Erythroblast (primary cell): ENCODE measurements around the gene GNG7.

Experiments
- GATA1 ChIP-seq: IDR thresholded peaks from 2 replicates; pipeline ENCODE4 v1.6.1; 2011; ENCODE audit warnings: low read depth, mild to moderate bottlenecking, control low read depth, low read length, moderate library complexity
- POLR2A ChIP-seq: IDR thresholded peaks from 2 replicates; pipeline ENCODE4 v1.6.1; 2011; ENCODE audit warnings: mild to moderate bottlenecking, low read length

DNA sequence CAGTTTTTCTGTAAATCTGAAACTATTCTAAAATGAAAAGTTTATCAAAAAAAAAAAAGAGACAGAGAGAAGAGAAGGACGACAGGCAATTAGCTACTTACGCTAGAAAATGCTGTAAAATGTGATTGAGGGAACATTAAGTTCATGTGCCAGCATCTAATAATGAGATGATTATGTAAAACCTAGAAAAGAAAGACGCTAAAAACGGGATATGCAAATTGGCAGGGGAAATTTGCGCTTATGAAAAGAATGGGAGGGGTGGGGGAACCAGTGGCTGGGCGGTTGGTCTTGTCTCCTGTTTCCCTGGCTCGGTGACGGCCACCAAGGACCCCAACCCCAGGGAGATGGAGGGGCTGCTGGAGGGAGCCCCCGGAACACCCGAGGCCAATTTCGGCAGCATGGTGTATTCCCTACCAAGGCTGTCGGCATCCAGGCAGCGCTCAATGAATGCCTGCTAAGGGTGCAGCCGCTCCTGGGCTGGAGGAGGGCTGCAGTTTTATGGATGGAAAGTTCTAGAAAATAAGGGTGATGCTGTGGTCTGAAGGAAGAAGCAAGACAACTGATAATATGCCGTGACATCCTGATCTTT is 34.2 kb downstream of the GNG7 start:
- TF ChIP-seq POLR2A (no peak), GATA1 (no peak)
